Mesenchymal stem cell (in vitro differentiated cells and primary cell): Measurements from ENCODE around the gene PDLIM1.

Experiments used
- DNase-seq: peaks from one replicate; pipeline ENCODE4 v3.0.0-alpha.2; 2013
- H2AFZ ChIP-seq: one replicate; pipeline ENCODE4 v1.6.1; 2013; ENCODE audit warnings: low read depth, mild to moderate bottlenecking, control low read depth, inconsistent platforms, low read length, moderate library complexity
- H2AK5ac ChIP-seq: 2 replicates; pipeline ENCODE4 v1.6.1; 2013; ENCODE audit warnings: low read length, moderate library complexity, mild to moderate bottlenecking, inconsistent platforms; ENCODE audit not compliant: severe bottlenecking
- H2BK120ac ChIP-seq: one replicate; pipeline ENCODE4 v1.6.1; 2013; ENCODE audit warnings: low read depth, mild to moderate bottlenecking, inconsistent platforms, low read length, moderate library complexity
- H2BK12ac ChIP-seq, 2 experiments: one replicate each; pipeline ENCODE4 v1.6.1; 2013; ENCODE audit warnings: inconsistent platforms in 2 of 2, low read length in 2 of 2, mild to moderate bottlenecking in 2 of 2, moderate library complexity in 2 of 2, control low read depth in 1 of 2
- H2BK15ac ChIP-seq: one replicate; pipeline ENCODE4 v1.6.1; 2013; ENCODE audit warnings: mild to moderate bottlenecking, low read depth, inconsistent platforms; ENCODE audit not compliant: poor library complexity, severe bottlenecking
- H2BK5ac ChIP-seq: 2 replicates; pipeline ENCODE4 v1.6.1; 2013; ENCODE audit warnings: low read depth, mild to moderate bottlenecking, low read length, control low read depth, inconsistent platforms; ENCODE audit not compliant: poor library complexity, severe bottlenecking
- H3K14ac ChIP-seq, 2 experiments: one replicate each; pipeline ENCODE4 v1.6.1; 2013; ENCODE audit warnings: inconsistent platforms in 2 of 2, low read length in 2 of 2, control low read depth in 1 of 2, mild to moderate bottlenecking in 1 of 2, moderate library complexity in 1 of 2
- H3K18ac ChIP-seq, 2 experiments: one replicate each; pipeline ENCODE4 v1.6.1; 2013; ENCODE audit warnings: inconsistent platforms in 2 of 2, low read length in 2 of 2, control low read depth in 1 of 2, low read depth in 1 of 2, mild to moderate bottlenecking in 1 of 2
- H3K23ac ChIP-seq, 2 experiments: one replicate each; pipeline ENCODE4 v1.6.1; 2013; ENCODE audit warnings: inconsistent platforms in 2 of 2, low read length in 2 of 2, mild to moderate bottlenecking in 2 of 2, moderate library complexity in 2 of 2, control low read depth in 1 of 2
- H3K27ac ChIP-seq: 2 replicates; pipeline ENCODE4 v1.5.1; 2013; ENCODE audit warnings: mild to moderate bottlenecking, moderate library complexity, low read length, control low read depth, inconsistent platforms; ENCODE audit not compliant: poor library complexity, severe bottlenecking
- H3K27me3 ChIP-seq, 2 experiments: 2 replicates each; pipeline versions ENCODE4 v1.6.1 to v1.7.0; 2013; ENCODE audit warnings: low read length in 2 of 2, mild to moderate bottlenecking in 2 of 2, moderate library complexity in 2 of 2, control low read depth in 1 of 2, inconsistent platforms in 1 of 2; ENCODE audit not compliant: control insufficient read depth in 1 of 2, insufficient read depth in 1 of 2
- H3K36me3 ChIP-seq, 2 experiments: 2 replicates each; pipeline versions ENCODE4 v1.6.1 to v1.7.0; 2013; ENCODE audit warnings: low read length in 2 of 2, control low read depth in 1 of 2, inconsistent platforms in 1 of 2, low read depth in 1 of 2, mild to moderate bottlenecking in 1 of 2; ENCODE audit not compliant: insufficient read depth in 2 of 2, control insufficient read depth in 1 of 2
- H3K4ac ChIP-seq, 2 experiments: one replicate each; pipeline ENCODE4 v1.6.1; 2013; ENCODE audit warnings: inconsistent platforms in 2 of 2, low read length in 2 of 2, mild to moderate bottlenecking in 2 of 2, moderate library complexity in 2 of 2, control low read depth in 1 of 2, low read depth in 1 of 2
- H3K4me1 ChIP-seq: 2 replicates; pipeline ENCODE4 v1.6.1; 2013; ENCODE audit warnings: low read depth, low read length, control low read depth; ENCODE audit not compliant: control insufficient read depth, insufficient read depth
- H3K4me2 ChIP-seq: 2 replicates; pipeline ENCODE4 v1.6.1; 2013; ENCODE audit warnings: low read length, mild to moderate bottlenecking, inconsistent platforms; ENCODE audit not compliant: poor library complexity, severe bottlenecking
- H3K4me3 ChIP-seq, 2 experiments: 2 replicates each; pipeline versions ENCODE4 v1.5.1 to v1.7.0; 2013; ENCODE audit warnings: low read length in 2 of 2, mild to moderate bottlenecking in 2 of 2, control low read depth in 1 of 2, low read depth in 1 of 2; ENCODE audit not compliant: insufficient read depth in 1 of 2
- H3K79me1 ChIP-seq: replicated peaks from 2 replicates; pipeline ENCODE4 v1.6.1; 2013; ENCODE audit warnings: mild to moderate bottlenecking, control low read depth, low read length, inconsistent platforms; ENCODE audit not compliant: poor library complexity, severe bottlenecking
- H3K9ac ChIP-seq: 2 replicates; pipeline ENCODE4 v1.7.0; 2013; ENCODE audit warnings: mild to moderate bottlenecking, low read length, moderate library complexity
- H3K9me3 ChIP-seq: 2 replicates; pipeline ENCODE4 v1.7.0; 2013; ENCODE audit warnings: mild to moderate bottlenecking, low read length; ENCODE audit not compliant: control insufficient read depth
- H4K8ac ChIP-seq: one replicate; pipeline ENCODE4 v1.6.1; 2013; ENCODE audit warnings: inconsistent platforms, mild to moderate bottlenecking, low read length, moderate library complexity
- H4K91ac ChIP-seq: one replicate; pipeline ENCODE4 v1.6.1; 2013; ENCODE audit warnings: mild to moderate bottlenecking, low read length, inconsistent platforms
- WGBS: methylation state at CpG from one replicate; pipeline ENCODE4 v1.1.7; 2013; ENCODE audit warnings: mixed read lengths; 5-methylcytosine and 5-hydroxymethylcytosine counted together

PDLIM1 gene

GRCh38 chr10:95332666-95333249, 42.0 kb upstream of the PDLIM1 start:
- no peak for DNase-seq
- H3K23ac ChIP-seq, result no peak overlapping the region
- H2BK120ac ChIP-seq, result no peak overlapping the region
- peak overlapping the region in 1 of 2 experiments; percentile 17 for H2BK12ac ChIP-seq
- H2BK15ac ChIP-seq, result peak overlapping the region; percentile 23
- H4K91ac ChIP-seq, result no peak overlapping the region
- H2BK5ac ChIP-seq, result no peak overlapping the region
- no peak overlapping the region for H3K18ac ChIP-seq
- no peak overlapping the region for H3K9ac ChIP-seq
- H4K8ac ChIP-seq, result no peak overlapping the region
- no peak overlapping the region for H3K4me3 ChIP-seq
- H3K9me3 ChIP-seq, result no peaks in the 10 kb centered on the region
- no peaks in the 10 kb centered on the region for H3K79me1 ChIP-seq
- H3K4me1 ChIP-seq, result peaks cover 16% of the 10 kb centered on the region
- WGBS, result 93% methylated on average over 4 of the region's 4 CpGs
- H3K36me3 ChIP-seq, result no peaks in the 10 kb centered on the region
- no peak overlapping the region for H2AK5ac ChIP-seq
- peak overlapping the region in 1 of 2 experiments; percentile 43 for H3K4ac ChIP-seq
- H3K27ac ChIP-seq, result no peak overlapping the region
- no peak overlapping the region for H2AFZ ChIP-seq
- H3K4me2 ChIP-seq, result no peak overlapping the region
- H3K14ac ChIP-seq, result no peak overlapping the region
- no peaks in the 10 kb centered on the region for H3K27me3 ChIP-seq

GRCh38 chr10:95331596-95332130, 40.9 kb upstream of the PDLIM1 start:
- no peak overlapping the region for H3K4me2 ChIP-seq
- H2BK12ac ChIP-seq, result peak overlapping the region in 1 of 2 experiments; percentile 68
- H3K27me3 ChIP-seq, result no peaks in the 10 kb centered on the region
- H3K36me3 ChIP-seq, result no peaks in the 10 kb centered on the region
- no peak overlapping the region for H3K4ac ChIP-seq
- peak overlapping the region in 1 of 2 experiments; percentile 0 for H3K18ac ChIP-seq
- no peaks in the 10 kb centered on the region for H3K79me1 ChIP-seq
- H4K91ac ChIP-seq, result no peak overlapping the region
- WGBS, result 97% methylated on average over 2 of the region's 3 CpGs
- no peaks in the 10 kb centered on the region for H3K9me3 ChIP-seq
- no peak overlapping the region for H3K27ac ChIP-seq
- peaks cover 15% of the 10 kb centered on the region for H3K4me1 ChIP-seq
- no peak overlapping the region for H3K14ac ChIP-seq
- no peak overlapping the region for H3K23ac ChIP-seq
- H3K4me3 ChIP-seq, result no peak overlapping the region
- no peak overlapping the region for H4K8ac ChIP-seq
- H2BK5ac ChIP-seq, result no peak overlapping the region
- H2BK120ac ChIP-seq, result no peak overlapping the region
- no peak overlapping the region for H2AK5ac ChIP-seq
- no peak overlapping the region for H2AFZ ChIP-seq
- DNase-seq, result no peak
- H3K9ac ChIP-seq, result no peak overlapping the region
- no peak overlapping the region for H2BK15ac ChIP-seq

- H3K79me1 ChIP-seq, result no peaks in the 10 kb centered on the region
- no peak overlapping the region for H2BK5ac ChIP-seq
- H3K9ac ChIP-seq, result no peak overlapping the region
- WGBS, result 100% methylated on average over 1 of the region's 1 CpG
- no peaks in the 10 kb centered on the region for H3K27me3 ChIP-seq
- no peak overlapping the region for H2BK12ac ChIP-seq
- H2AFZ ChIP-seq, result no peak overlapping the region
- no peak overlapping the region for H3K27ac ChIP-seq
- H4K91ac ChIP-seq, result no peak overlapping the region
- H3K14ac ChIP-seq, result no peak overlapping the region
- no peak overlapping the region for H2AK5ac ChIP-seq
- no peak overlapping the region for H2BK15ac ChIP-seq
- H3K18ac ChIP-seq, result peak overlapping the region in 1 of 2 experiments; percentile 0
- H3K4ac ChIP-seq, result no peak overlapping the region
- DNase-seq, result no peak
- H3K36me3 ChIP-seq, result no peaks in the 10 kb centered on the region
- H4K8ac ChIP-seq, result no peak overlapping the region
- peaks cover 15% of the 10 kb centered on the region for H3K4me1 ChIP-seq
- H3K4me3 ChIP-seq, result no peak overlapping the region
- H3K9me3 ChIP-seq, result no peaks in the 10 kb centered on the region
- no peak overlapping the region for H3K23ac ChIP-seq
- H2BK120ac ChIP-seq, result no peak overlapping the region
- no peak overlapping the region for H3K4me2 ChIP-seq
Measured at GRCh38 chr10:95330966-95331453, 40.2 kb upstream of the PDLIM1 start.

GRCh38 chr10:95329296-95329695, 38.5 kb upstream of the PDLIM1 start:
- H4K8ac ChIP-seq, result no peak overlapping the region
- H3K4me2 ChIP-seq, result no peak overlapping the region
- H3K4ac ChIP-seq, result no peak overlapping the region
- no peak overlapping the region for H4K91ac ChIP-seq
- no peak overlapping the region for H2BK15ac ChIP-seq
- no peak overlapping the region for H2BK120ac ChIP-seq
- 95% methylated on average over 3 of the region's 9 CpGs for WGBS
- H2AFZ ChIP-seq, result no peak overlapping the region
- no peak overlapping the region for H2BK12ac ChIP-seq
- no peak overlapping the region for H3K23ac ChIP-seq
- H3K9ac ChIP-seq, result no peak overlapping the region
- peak overlapping the region in 1 of 2 experiments; percentile 49 for H3K18ac ChIP-seq
- H3K9me3 ChIP-seq, result no peaks in the 10 kb centered on the region
- no peaks in the 10 kb centered on the region for H3K36me3 ChIP-seq
- no peaks in the 10 kb centered on the region for H3K79me1 ChIP-seq
- no peak overlapping the region for H3K4me3 ChIP-seq
- H3K14ac ChIP-seq, result no peak overlapping the region
- no peaks in the 10 kb centered on the region for H3K27me3 ChIP-seq
- peaks cover 9% of the 10 kb centered on the region for H3K4me1 ChIP-seq
- H2AK5ac ChIP-seq, result no peak overlapping the region
- H2BK5ac ChIP-seq, result no peak overlapping the region
- no peak for DNase-seq
- H3K27ac ChIP-seq, result no peak overlapping the region
